NCI-H187 treated with DMSO at 0.1 percent for 48 hours (cell line): ENCODE measurements around the gene DTWD2.
"Not testable (repeated sequence)": the region's sequence is repeated elsewhere in the genome, so short reads cannot be mapped to it uniquely, and the experiment has no call there.

Experiments
- DNase-seq: peaks from one replicate; lab custom pipeline; 2025; lab: John Stamatoyannopoulos, UW

The DTWD2 gene

DNA sequence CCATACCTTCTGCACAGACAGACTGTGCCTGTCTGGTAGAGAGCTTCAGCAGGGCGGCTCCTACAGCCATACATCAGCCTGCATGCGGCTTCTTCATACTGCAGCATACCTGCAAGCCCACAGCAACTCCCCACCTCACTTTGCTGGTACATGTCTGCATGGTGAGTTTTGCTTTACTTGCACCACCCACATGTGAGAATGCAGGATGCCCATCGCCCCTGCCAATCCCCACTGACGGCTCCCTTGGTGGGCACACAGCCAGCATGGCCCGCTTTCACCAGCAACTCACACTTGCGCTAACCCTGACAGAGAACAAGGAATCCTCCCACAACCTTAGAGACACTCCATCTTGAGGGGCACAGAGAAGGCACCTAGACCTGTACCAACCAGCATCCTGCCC lies 114.9 kb downstream of the DTWD2 start:
- no peak for DNase-seq

DNA sequence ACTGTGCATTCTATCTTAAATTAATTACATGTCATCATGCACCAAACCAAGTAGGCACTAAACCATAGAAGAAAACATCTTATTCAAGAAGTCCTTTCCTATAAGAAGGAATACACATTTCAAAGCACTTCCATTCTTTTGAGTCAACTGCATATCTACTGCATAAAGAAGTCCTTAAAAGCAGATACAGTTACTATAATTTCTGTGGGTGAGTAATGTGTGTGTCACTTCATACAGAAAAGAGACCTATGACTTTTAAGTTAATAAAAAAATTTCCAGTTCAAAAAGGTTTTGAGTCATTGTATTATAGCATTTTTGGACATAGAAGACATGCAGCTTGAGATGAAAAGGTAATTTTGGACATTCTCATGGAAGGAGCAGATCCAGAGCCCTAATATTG lies 125.0 kb downstream of the DTWD2 start:
- no peak for DNase-seq

GRCh38 chr5:118862596-118862995 lies 125.8 kb downstream of the DTWD2 start:
- DNase-seq = no peak

DNA sequence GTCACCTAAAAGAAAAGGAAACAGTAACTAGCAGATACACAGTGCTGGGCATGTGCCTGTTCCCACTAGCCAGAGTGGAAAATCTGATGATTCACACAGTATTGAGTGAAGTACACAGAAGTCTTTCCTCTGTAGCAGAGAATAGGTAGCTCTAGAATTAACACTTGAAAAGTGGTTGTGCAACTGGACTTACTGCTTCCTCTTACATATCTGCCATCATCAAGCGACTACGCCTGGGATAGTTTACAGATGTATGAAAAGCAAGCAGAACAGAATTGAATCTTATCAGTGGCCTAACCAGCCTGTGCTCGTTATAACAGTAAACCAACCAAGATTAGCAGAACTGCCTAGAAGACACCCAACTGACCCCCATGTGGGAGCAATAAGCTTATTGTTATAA lies 130.6 kb downstream of the DTWD2 start:
- no peak for DNase-seq

DNA sequence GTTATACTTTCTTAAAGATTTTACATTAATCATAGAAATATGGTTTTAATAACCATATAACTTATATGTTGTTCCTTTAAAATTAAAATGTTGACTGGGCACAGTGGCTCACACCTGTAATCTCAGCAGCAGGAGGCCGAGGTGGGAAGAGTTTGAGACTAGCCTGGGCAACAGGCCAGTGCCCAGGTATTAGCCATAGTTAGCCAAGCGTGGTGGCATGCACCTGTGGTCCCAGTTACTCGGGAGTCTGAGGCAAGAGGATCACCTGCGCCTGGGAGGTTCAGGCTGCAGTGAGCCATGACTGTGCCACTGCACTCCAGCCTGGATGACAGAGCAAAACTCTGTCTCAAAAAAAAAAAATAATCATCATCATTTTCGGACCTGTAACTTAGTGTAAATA lies 133.5 kb downstream of the DTWD2 start:
- DNase-seq = no peak

GRCh38 chr5:118851785-118852184 lies 136.6 kb downstream of the DTWD2 start:
- not testable (repeated sequence) for DNase-seq

DNA sequence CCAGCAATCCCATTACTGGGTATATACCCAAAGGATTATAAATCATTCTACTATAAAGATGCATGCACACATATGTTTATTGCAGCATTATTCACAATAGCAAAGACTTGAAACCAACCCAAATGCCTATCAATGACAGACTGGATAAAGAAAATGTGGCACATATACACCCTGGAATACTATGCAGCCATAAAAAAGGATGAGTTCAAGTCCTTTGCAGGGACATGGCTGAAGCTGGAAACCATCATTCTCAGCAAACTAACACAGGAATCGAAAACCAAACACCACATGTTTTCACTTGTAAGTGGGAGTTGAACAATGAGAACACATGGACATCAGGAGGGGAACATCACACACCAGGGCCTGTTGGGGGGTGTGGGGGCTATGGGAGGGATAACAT lies 138.8 kb downstream of the DTWD2 start:
- DNase-seq = not testable (repeated sequence)

DNA sequence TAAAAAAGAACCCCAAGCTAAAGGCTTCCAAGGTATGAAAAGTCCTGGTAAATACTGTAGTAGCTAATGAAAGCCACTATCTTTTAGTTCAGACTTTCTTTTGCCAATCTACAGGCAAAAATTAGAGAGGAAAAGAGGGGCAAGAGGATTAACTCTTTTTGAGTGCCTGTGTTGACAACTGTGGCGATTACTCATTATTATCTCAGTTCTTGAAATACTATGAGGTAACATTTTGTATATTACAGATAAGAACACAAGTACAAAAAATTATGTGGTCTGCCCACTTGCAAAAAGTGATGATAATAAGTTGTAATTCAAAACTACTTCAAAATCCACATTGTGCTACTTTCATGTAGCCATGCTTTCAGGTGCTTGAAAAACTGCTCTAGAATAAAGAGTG lies 144.0 kb downstream of the DTWD2 start:
- DNase-seq = no peak

DNA sequence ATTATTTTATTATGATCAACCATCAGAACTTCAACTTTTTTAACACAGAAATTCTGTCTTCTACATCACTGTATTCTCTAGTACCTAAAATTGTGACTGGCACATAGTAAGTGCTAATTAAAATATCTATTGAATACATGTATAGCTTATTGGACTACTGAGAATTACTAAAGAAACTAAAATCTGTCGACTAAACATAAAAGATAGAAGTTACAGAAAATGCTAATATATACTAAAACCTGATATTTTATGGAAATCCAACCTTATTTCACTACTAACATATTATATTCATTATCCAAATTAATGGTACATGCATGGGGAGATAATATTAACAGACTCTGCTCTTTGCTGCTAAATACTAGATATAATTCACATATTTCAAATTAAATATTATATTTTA lies 153.6 kb downstream of the DTWD2 start:
- no peak for DNase-seq

DNA sequence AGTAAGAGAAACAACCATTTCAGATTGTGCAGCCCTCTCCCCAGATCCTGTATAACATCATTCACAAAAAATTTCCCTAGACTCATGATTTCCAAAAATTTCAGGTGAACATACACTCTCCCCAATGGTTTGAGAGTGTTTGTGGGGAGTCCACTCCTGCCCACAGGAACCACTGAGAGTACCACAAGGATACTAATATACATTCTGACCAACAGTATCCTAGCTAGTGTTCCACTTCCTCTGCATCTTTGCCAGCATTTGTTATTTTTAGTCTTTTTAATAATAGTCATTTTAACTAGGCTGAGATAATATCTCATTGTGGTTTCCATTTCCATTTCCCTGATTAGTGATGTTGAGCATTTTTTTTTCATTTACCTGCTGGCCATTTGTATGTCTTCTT lies 155.4 kb downstream of the DTWD2 start:
- DNase-seq = no peak

- no peak for DNase-seq
Observed at GRCh38 chr5:118825226-118825625, 163.1 kb downstream of the DTWD2 start.

GRCh38 chr5:118818604-118819003 lies 169.7 kb downstream of the DTWD2 start:
- DNase-seq = no peak

- DNase-seq = no peak
Observed at GRCh38 chr5:118808441-118808840, 179.9 kb downstream of the DTWD2 start.

- no peak for DNase-seq
Observed at GRCh38 chr5:118806571-118806970, 181.8 kb downstream of the DTWD2 start.

DNA sequence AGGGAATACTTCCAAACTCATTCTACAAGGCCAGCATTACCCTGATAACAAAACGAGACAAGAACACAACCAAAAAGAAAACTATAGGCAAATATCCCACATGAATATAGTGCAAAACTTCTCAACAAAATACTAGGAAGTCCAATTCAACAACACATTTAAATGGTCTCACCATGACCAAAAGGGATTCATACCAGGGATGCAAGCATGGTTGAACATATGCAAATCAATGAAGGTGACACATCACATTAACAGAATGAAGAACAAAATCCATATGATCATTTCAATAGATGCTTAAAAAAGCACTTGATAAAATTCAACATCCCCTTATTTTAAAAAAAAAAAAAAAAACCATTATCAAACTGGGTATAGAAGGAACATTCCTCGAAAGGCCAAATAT lies 186.0 kb downstream of the DTWD2 start:
- no peak for DNase-seq

DNA sequence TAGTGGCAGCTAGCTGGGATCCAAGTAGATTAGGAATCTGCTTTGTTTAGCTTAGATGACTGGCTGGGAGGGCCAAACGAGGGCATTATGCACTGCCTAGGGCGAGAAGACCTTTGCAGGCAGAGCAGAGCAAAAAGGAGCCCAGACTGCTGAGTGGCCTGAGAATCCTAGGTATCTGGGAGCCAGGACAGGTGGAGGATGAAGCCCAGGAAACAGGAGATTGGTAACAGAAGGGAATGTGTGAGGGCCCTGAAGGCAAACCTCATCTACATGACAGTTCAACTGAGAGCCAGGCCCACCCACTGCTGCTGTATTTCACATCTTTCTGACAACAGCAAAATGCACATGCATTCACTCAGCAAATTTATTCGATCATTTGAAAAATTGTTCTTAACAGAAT lies 192.3 kb downstream of the DTWD2 start:
- DNase-seq = no peak

- no peak for DNase-seq
Observed at GRCh38 chr5:118794281-118794680, 194.1 kb downstream of the DTWD2 start.

DNA sequence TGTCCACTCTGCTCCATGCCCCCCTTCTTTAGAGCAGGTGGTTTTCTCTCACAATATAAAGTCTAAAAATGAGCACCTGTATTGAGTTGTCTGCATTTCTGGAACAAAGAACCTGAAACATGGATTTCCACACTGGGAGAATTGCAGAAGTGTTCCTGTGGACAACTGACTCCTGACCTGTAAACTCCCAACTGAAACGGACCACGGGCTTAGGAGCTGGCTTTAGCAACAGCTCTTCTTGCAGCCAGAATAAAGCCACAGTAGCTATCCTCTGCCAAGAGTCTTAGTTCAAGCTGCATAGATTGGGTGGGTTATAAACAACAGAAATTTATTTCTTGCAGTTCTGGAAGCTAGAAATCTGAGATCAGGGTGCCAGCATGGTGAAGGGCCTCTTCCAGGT lies 194.7 kb downstream of the DTWD2 start:
- DNase-seq = no peak

GRCh38 chr5:118793091-118793490 lies 195.3 kb downstream of the DTWD2 start:
- DNase-seq = no peak

DNA sequence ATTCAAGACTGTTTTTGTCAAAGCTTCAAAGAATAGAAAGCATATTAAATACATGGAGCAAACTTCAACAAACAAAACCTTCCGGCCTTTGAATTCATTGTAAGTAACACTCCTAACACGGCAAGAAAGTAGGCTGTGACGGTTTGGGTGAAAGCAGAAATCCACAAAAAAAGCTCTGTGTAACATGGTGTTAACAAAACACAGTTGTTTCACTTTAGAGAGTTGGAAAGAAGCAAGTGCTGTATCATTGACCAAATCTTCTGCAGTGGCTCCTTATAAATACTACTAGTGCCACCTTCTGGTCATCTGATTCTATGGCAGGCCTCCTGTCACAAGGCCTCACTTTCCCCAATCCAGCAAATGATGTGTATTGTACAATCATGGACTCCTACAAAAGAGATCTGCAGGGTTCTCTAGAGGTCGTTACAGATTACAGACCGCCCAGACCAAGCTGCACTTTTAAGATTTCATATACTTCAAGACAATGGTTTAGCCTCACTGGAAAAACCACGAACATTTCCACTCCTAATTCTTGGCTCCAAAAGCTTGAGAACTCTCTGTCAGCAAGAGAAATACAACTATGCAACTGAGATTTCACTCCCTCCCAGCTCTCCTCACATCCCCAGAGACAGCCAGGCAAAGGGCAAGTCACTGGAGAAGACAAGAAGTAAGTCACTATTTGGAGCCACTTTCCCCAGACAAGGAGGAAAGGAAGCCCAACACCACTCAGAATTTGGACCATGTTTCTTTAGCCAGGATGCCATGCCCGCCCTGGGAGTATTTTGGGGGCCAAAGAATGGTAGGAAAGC lies 196.2 kb downstream of the DTWD2 start:
- DNase-seq = peak; percentile 3

GRCh38 chr5:118789366-118789765 lies 199.0 kb downstream of the DTWD2 start:
- no peak for DNase-seq

- DNase-seq = no peak
Observed at GRCh38 chr5:118788351-118788750, 200.0 kb downstream of the DTWD2 start.
